Rectal smooth muscle tissue (tissue), 1 donor: ENCODE data around the gene TMTC2.

ENCODE experiments used
- H3K27ac ChIP-seq: one replicate; pipeline ENCODE4 v1.7.0; 2013; ENCODE audit warnings: low read depth, low read length, inconsistent platforms
- H3K27me3 ChIP-seq: one replicate; pipeline ENCODE4 v1.7.0; 2013; ENCODE audit warnings: low read length; ENCODE audit not compliant: control insufficient read depth, insufficient read depth
- H3K36me3 ChIP-seq: one replicate; pipeline ENCODE4 v1.7.0; 2013; ENCODE audit warnings: low read length; ENCODE audit not compliant: control insufficient read depth, insufficient read depth
- H3K4me1 ChIP-seq: one replicate; pipeline ENCODE4 v1.7.0; 2013; ENCODE audit warnings: low read length; ENCODE audit not compliant: control insufficient read depth, insufficient read depth
- H3K4me3 ChIP-seq: one replicate; pipeline ENCODE4 v1.7.0; 2013; ENCODE audit warnings: low read length
- H3K9ac ChIP-seq: one replicate; pipeline ENCODE4 v1.7.0; 2013; ENCODE audit warnings: low read length

TMTC2 gene

DNA sequence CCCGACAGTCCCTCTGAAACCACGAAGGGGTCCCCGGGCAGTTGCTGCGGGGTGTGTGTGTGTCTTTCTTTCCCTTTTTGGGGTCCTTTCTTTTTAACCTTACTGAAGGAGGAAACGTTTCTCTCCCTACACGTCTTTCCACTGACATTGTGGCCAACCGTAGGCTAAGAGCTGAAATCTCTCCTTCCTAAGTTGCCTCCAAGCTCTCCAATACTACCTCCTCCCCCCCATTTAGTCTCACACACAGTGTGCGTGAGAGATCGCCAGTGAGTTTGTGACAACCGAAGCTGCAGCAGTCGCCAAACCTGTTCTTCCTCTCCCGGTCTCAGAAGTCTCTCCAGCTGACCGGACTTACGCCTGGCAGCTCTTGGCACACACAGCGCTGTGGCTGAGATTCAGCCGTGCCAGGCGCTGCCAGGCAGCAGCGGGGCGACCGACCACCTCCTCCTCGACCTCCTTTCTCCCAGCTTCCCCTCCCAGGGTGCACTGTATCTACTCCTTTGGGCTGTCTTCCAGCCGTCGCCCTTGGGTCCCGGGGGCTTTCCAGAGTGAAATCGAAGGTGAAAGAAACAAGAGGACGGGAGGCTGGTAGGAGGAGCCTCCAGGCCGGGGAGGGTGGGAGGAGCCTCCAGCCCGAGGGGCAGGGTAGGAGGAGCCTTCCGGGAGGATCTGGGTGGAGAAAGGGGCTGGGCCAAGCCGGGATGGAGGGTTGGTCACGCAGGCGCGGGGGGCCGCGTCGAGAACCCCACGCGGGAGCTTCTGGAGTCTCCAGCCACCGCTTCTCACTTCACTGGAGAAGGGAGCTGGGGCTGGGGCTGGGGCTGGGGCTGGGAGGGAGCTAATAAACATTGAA lies at the start of gene TMTC2:
TSS of gene TMTC2 (plus strand) at position 739 of the 853 bp plus-strand sequence.
- peak within 1 kb of the TSS; percentile 99 for H3K4me3 ChIP-seq
- H3K27ac ChIP-seq = peak within 1 kb of the TSS; percentile 98
- peak within 1 kb of the TSS; percentile 97 for H3K9ac ChIP-seq
- H3K27me3 ChIP-seq = peaks cover 2% of the 10 kb centered on the region
- H3K4me1 ChIP-seq = peaks cover 17% of the 10 kb centered on the region
- no peaks in the 10 kb centered on the region for H3K36me3 ChIP-seq

DNA sequence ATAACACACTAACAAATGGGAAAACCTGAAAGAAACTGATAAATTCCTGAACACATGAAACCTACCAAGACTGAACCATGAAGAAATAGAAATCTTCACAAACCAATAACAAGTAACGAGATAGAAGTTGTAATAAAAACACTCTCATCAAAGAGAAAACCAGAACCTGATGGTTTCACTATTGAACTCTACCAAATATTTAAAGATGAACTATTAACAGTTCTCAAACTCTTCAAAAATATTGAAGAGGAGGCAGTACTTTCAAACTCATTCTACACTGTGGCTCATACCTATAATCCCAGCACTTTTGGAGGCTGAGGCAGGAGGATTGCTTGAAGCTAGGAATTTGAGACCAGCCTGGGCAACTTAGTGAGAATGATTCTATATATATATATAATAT lies 48.4 kb upstream of the TMTC2 start:
- no peak overlapping the region for H3K9ac ChIP-seq
- no peaks in the 10 kb centered on the region for H3K27me3 ChIP-seq
- no peak overlapping the region for H3K4me3 ChIP-seq
- no peaks in the 10 kb centered on the region for H3K36me3 ChIP-seq
- no peaks in the 10 kb centered on the region for H3K4me1 ChIP-seq
- no peak overlapping the region for H3K27ac ChIP-seq

DNA sequence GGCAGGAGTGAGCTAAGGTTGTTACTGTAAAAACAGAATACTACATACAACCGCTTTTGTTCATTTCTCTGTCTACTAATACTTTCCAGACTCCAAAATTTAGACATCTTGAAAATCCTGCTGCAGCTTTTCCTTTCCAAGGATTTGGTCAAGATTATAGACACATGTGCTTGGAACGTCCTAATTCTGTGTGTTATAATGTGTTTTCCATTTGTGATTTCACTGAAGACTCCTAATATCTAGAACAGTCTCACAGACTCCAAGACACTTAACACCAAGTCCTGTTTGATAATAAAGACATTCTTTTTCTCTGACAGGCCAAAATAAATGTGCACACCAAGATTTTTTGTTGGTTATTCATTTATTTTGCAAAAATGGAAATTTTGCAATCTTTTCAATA lies 41.8 kb upstream of the TMTC2 start:
- Histone ChIP-seq H3K4me3 (no peak overlapping the region), H3K4me1 (no peaks in the 10 kb centered on the region), H3K27me3 (no peaks in the 10 kb centered on the region), H3K27ac (no peak overlapping the region), H3K36me3 (no peaks in the 10 kb centered on the region), H3K9ac (no peak overlapping the region)

DNA sequence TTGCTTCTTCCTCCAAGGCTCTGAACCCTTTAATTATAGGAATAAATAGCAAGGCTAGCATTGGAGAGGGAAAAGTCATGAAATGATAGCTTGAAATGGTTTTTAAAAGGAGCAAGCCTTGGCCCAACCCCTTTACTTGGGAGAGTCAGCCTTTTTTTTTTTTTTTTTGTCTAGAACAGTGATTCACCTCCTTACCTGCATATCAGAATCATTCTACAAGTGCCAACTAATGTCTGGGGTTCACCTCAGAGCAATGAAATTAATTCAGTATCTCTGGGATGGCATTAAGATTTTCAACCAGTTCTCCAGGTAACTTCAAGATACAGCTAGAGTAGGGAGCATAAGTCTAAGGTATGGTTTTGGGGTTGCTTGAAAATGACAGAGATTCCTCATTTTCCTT lies 41.3 kb upstream of the TMTC2 start:
- no peak overlapping the region for H3K4me3 ChIP-seq
- H3K9ac ChIP-seq = no peak overlapping the region
- H3K4me1 ChIP-seq = no peaks in the 10 kb centered on the region
- H3K27me3 ChIP-seq = no peaks in the 10 kb centered on the region
- no peak overlapping the region for H3K27ac ChIP-seq
- H3K36me3 ChIP-seq = no peaks in the 10 kb centered on the region

DNA sequence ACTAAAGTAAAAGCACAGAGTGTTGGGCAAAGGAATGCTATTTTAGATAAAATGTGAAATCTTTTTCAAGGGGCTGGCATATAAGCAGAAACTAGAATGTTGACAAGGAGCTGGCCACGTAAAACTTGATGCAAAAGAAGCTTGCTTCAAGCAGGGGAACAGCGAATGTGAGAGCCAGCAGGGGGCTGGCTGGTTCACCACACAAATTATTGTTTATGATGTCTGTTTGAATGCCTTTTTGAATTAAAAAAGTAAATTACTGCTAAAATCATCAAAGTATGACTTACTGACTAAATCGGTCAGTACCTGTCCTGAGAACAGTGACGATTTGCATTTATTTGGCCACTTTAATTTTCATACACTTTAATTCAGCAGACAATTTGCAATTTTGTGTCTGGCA lies 38.9 kb upstream of the TMTC2 start:
- H3K4me3 ChIP-seq = no peak overlapping the region
- no peaks in the 10 kb centered on the region for H3K4me1 ChIP-seq
- no peak overlapping the region for H3K9ac ChIP-seq
- no peaks in the 10 kb centered on the region for H3K27me3 ChIP-seq
- no peak overlapping the region for H3K27ac ChIP-seq
- H3K36me3 ChIP-seq = no peaks in the 10 kb centered on the region

DNA sequence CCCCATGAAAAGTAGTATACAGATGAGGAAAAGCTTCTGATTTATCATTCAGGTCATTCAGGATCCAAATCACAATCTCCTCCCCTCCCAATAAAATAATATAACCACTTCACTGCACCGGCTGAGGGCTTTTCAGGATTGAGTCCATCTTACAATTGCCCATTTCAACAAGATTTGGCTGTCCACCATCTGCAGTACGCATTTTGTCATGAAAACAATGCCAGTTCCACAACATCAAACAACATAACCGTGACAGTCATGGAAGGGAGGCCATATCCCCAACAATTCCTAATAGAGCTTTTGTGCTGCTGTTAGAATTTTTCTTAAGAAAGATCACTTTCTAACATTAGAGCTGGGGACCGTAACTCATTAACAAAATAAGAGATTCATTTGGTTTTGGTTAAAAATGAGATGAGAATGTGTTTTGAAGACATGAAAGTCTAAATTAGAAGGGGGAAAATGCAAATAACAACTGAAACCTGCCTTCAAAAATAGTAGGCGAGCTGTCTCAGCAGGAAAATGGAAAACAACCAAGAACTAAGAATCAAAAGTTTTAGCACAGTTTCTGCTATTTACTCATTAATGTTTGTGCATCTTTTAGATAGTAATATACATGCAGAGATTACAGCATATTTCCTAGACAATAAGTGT lies 38.3 kb upstream of the TMTC2 start:
- no peak overlapping the region for H3K27ac ChIP-seq
- H3K4me1 ChIP-seq = no peaks in the 10 kb centered on the region
- H3K9ac ChIP-seq = no peak overlapping the region
- no peak overlapping the region for H3K4me3 ChIP-seq
- H3K36me3 ChIP-seq = no peaks in the 10 kb centered on the region
- no peaks in the 10 kb centered on the region for H3K27me3 ChIP-seq

DNA sequence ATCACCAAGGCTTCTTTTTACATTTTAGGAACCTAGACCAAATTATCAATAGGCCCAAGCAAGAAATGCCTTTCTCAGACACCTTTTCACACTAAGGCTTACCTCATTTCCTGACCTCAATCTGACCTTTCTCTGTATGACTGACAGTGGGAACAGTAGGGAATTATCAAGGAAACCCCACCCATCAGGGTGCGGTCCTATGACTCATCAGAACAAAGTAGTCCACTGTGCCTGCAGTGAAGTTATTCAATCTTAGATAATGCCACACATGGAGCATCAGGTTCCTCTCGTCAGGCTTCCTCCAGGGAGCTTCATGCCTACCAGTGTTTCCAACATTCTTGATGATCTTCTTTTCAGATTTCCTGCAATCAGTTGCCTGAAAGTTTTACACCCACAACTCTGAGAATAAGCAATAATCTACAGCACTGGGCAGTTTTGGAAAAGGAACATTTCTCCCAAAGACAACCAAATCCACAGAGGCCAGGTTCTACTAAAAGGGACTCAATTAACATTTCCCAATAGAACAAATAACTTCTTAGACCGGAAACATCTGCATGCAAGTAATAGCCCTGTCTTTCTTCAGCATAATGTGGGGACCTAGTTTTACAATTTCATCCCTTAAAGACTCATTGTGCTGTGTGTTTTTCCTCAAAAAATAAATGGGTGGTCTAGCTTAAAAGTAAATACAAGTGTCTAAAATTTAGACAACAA lies 35.9 kb upstream of the TMTC2 start:
- no peak overlapping the region for H3K27ac ChIP-seq
- H3K4me3 ChIP-seq = no peak overlapping the region
- no peak overlapping the region for H3K9ac ChIP-seq
- H3K27me3 ChIP-seq = no peaks in the 10 kb centered on the region
- H3K4me1 ChIP-seq = no peaks in the 10 kb centered on the region
- no peaks in the 10 kb centered on the region for H3K36me3 ChIP-seq

DNA sequence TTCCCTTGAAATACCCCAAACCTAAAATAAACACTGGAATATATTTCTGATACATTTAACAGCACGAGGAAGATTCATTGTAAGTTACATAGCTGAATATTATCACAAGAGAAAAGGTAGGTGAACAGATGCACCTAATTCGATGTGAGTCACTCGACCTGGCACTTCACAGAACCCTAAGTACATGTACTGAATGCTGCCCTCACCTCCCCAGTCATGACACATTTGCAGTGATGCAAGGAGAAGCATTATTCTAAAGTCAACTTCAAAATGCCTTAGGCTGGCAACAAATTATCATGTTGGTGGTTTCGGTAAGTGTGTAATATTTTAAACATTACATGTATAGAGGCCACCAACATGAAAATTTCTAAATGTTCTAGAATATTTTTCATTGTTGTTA lies 35.2 kb upstream of the TMTC2 start:
- H3K4me1 ChIP-seq = no peaks in the 10 kb centered on the region
- no peaks in the 10 kb centered on the region for H3K36me3 ChIP-seq
- H3K27me3 ChIP-seq = no peaks in the 10 kb centered on the region
- no peak overlapping the region for H3K9ac ChIP-seq
- H3K4me3 ChIP-seq = no peak overlapping the region
- no peak overlapping the region for H3K27ac ChIP-seq

DNA sequence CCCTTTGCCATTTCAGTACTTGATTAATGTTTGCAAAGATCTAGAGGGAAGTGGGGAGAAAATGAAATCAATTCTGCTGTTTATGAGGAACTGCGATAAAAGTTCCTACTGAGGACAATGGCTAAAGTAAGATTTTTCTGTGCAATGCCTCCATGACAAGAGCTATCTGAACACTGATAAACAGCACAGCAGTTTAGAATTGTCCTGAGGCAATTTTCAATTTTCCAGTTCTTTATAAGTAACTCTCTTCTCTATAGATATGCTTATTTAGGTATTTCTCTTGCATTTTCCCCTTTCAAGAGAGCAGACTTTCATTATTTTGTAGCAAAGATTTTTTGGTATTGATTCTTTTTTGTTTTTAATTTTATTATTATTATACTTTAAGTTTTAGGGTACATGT lies 34.6 kb upstream of the TMTC2 start:
- H3K27me3 ChIP-seq = no peaks in the 10 kb centered on the region
- no peaks in the 10 kb centered on the region for H3K36me3 ChIP-seq
- no peak overlapping the region for H3K27ac ChIP-seq
- H3K4me3 ChIP-seq = no peak overlapping the region
- no peak overlapping the region for H3K9ac ChIP-seq
- no peaks in the 10 kb centered on the region for H3K4me1 ChIP-seq

DNA sequence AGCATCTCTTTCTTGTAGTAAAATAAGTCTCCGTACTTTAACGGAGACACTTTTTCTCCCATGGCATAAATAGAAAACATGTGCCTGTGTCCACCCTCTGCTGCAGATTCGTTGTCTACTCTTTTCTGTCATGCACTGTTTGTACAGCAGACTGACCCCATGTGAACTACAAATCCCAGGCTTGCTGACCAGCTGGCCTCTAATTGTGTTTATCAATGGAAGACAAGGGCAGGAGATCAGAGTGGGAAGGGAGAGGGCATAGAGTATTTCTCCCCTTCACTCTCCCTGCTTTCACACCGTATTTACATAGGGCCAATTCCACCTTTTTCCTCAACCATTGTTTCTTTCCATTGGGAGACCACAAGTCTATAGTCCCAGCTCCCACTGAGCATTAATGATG lies 31.0 kb upstream of the TMTC2 start:
- Histone ChIP-seq H3K27me3 (no peaks in the 10 kb centered on the region), H3K27ac (no peak overlapping the region), H3K4me3 (no peak overlapping the region), H3K4me1 (no peaks in the 10 kb centered on the region), H3K36me3 (no peaks in the 10 kb centered on the region), H3K9ac (no peak overlapping the region)

DNA sequence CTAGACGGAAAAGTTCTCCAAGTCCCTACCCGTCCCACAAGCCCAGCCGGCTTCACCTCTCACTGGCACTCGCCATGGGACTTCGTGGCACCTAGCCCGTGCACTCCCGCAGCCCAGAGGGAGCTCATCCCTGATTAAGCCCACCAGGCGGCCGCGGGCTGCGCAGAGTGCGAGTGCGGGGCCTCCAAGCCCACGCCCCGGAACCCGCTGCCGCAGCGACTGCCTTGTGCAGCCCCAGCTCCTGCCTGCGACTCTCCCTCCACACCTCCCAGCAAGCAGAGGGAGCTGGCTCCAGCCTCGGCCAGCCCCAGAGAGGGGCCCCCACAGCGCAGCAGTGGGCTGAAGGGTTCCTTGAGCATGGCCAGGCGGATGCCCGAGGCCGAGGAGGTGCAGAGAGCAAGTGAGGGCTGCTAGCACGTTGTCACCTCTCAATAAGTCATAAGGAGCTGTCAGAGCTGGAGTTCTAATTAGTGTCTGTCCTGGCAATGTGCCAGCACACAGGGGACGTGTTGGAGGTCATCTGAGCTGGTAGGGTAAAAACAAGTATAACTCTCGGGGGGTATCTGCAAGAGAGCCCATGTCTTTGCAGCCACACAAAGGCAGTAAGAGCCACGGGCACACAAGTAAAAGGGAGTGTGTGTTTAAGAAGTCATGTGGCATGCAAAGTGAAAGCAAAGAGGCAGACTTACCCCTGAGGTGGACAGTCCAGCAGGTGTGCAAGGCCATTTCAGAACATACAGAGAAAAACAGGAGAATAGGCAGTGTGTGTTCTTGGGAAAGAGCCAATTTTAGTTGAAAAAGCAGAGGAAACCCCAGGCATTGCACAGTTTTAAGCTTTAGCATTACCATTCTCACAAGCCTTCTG lies 27.1 kb upstream of the TMTC2 start:
- Histone ChIP-seq H3K27me3 (no peaks in the 10 kb centered on the region), H3K27ac (no peak overlapping the region), H3K36me3 (no peaks in the 10 kb centered on the region), H3K4me1 (peaks cover 7% of the 10 kb centered on the region), H3K9ac (no peak overlapping the region), H3K4me3 (no peak overlapping the region)
